ENCODE data around the gene GANC.
"Not testable (repeated sequence)": the region's sequence is repeated elsewhere in the genome, so short reads cannot be mapped to it uniquely, and the experiment has no call there.

GANC gene, protein sequence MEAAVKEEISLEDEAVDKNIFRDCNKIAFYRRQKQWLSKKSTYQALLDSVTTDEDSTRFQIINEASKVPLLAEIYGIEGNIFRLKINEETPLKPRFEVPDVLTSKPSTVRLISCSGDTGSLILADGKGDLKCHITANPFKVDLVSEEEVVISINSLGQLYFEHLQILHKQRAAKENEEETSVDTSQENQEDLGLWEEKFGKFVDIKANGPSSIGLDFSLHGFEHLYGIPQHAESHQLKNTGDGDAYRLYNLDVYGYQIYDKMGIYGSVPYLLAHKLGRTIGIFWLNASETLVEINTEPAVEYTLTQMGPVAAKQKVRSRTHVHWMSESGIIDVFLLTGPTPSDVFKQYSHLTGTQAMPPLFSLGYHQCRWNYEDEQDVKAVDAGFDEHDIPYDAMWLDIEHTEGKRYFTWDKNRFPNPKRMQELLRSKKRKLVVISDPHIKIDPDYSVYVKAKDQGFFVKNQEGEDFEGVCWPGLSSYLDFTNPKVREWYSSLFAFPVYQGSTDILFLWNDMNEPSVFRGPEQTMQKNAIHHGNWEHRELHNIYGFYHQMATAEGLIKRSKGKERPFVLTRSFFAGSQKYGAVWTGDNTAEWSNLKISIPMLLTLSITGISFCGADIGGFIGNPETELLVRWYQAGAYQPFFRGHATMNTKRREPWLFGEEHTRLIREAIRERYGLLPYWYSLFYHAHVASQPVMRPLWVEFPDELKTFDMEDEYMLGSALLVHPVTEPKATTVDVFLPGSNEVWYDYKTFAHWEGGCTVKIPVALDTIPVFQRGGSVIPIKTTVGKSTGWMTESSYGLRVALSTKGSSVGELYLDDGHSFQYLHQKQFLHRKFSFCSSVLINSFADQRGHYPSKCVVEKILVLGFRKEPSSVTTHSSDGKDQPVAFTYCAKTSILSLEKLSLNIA (N-terminal part only)

GRCh38 chr15:42272939-42273899, at the start of gene GANC, which contains the start of gene TMEM87A:
Gene GANC (plus strand): TSS chr15:42273201. CDS start chr15:42274482, 1,281 bp downstream.
Gene TMEM87A (minus strand): TSS chr15:42273433. CDS start chr15:42273398, 35 bp downstream.
- peak; percentile 91 to 95 (median 93) for DNase-seq (ENCODE audit: low read depth in 3 of 3)

DNA sequence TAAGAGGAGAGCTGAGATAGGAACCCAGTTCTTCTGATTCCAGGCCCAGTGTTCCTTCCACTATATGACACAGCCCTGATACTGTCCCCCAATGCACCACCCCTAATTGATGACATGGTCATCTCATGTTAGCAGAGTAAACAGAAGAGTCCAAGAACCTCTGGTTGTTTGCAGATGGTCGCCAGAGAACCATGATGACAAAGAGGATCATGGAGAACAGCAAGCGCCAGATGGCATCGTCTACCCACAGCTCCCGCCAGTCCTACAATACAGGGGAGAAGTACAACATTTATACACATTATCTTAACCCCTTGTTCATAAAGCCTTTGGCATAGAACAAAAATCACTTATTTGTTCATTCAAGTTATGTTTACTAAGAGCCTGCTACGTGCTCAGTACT, 46.4 kb upstream of the GANC start:
- no peak for DNase-seq (ENCODE audit: low read depth in 3 of 3)

DNA sequence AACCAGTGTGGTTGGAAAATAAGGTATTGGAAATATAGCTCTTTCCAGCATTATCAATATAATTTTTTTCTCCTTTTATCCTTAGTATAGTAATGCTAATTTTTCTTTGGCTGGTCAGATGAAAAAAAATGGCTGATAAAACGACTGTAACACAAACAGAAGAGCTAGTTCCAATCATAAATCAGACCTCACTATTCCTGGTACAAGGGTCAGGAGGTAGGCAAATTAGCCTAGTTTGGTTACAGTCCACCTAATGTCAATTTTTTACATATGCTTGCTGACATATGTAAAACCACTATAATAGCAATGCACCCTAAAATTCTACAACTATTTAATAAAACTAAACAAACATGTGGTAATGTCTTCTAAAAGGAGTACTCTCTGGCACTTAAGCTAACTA, 45.0 kb upstream of the GANC start:
- DNase-seq (ENCODE audit: low read depth in 3 of 3) = no peak

DNA sequence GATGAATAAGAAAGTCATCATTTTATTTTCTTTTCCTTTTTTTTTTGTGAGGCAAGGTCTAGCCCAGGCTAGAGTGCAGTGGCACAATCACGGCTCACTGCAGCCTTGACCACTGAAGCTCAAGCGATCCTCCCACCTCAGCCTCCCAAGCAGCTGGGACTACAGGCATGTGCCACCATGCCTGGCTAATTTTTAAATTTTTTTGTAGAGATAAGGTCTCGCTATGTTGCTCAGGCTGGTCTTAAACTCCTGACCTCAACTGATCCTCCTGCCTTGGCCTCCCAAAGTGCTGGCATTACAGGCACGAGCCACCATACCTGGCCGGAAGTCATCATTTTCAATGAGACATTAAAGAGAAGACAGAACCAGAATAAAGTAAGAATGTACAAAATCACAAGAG, 44.0 kb upstream of the GANC start:
- DNase-seq (ENCODE audit: low read depth in 3 of 3) = not testable (repeated sequence)

- no peak for DNase-seq (ENCODE audit: low read depth in 3 of 3)
These were observed 41.9 kb upstream of the GANC start for GRCh38 chr15:42231088-42231487.

DNA sequence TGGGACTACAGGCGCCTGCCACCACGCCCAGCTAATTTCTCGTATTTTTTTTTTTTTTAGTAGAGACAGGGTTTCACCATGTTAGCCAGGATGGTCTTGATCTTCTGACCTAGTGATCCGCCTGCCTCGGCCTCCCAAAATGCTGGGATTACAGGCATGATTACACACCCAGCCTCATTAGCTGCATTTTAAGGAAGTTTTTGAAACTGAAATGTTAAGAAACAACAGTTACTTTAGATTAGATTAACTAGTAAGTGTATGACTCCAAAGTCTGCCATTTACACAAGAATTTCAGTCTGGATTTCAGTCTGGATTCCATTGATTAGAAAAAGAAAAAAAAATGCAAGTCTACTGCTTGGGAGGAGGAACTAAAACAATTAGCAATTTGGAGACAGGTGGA, 40.4 kb upstream of the GANC start:
- DNase-seq (ENCODE audit: low read depth in 3 of 3) = no peak

DNA sequence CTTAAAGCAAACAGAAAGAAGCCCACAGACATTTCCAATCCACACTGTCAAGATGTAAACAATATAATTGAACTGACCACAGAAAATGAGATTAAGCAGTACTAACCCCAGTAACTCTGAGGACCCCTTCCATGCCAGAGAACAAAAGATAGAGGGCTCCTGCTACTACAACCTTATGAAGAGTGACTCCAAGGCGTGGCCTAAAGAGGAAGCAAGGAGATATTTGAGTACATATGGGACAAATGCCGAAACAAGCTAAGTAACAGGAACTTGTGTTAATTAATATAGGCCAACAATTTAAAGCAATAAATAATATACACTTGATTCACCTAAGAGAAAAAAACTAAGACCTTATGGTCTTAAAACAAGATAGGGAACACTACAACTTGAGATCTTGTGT, 39.9 kb upstream of the GANC start:
- DNase-seq (ENCODE audit: low read depth in 3 of 3) = no peak

- no peak for DNase-seq (ENCODE audit: low read depth in 3 of 3)
These were observed 33.3 kb upstream of the GANC start for GRCh38 chr15:42239528-42240182.

- DNase-seq (ENCODE audit: low read depth in 3 of 3) = no peak
These were observed 32.2 kb upstream of the GANC start for GRCh38 chr15:42240823-42241222.

- DNase-seq (ENCODE audit: low read depth in 3 of 3) = no peak
These were observed 19.7 kb upstream of the GANC start for GRCh38 chr15:42253300-42253699.

DNA sequence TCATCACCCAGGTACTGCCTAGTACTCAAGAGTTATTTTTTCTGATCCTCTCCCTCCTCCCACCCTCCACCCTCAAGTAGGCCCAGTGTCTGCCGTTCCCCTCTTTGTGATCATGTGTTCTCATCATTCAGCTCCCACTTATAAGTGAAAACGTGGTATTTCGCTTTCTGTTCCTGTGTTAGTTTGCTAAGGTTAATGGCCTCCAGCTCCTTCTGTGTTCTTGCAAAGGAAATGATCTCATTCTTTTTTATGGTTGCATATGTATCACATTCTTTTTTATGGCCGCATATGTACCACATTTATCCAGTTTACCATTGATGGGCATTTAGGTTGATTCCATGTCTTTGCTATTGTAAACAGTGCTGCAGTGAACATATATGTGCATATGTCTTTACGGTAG, 8.2 kb upstream of the GANC start:
- DNase-seq (ENCODE audit: low read depth in 3 of 3) = no peak

DNA sequence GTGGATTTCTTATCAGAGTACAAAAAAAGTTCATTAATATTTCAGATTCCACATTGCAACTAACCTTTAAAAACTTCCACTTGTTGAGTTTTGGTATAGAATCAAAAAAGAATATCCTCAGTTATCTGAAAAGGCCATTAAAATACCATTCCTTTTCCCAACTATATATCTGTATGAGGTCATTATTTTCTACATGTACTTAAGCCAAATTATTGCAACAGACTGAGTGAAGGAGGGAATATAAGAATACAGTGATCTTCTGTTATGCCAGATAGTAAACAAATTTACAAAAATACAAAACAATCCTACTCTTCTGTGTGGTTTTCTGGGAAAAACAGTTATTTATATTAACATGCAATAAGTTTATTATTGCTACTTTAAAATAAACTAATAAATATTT, 5.7 kb upstream of the GANC start:
- no peak for DNase-seq (ENCODE audit: low read depth in 3 of 3)

DNA sequence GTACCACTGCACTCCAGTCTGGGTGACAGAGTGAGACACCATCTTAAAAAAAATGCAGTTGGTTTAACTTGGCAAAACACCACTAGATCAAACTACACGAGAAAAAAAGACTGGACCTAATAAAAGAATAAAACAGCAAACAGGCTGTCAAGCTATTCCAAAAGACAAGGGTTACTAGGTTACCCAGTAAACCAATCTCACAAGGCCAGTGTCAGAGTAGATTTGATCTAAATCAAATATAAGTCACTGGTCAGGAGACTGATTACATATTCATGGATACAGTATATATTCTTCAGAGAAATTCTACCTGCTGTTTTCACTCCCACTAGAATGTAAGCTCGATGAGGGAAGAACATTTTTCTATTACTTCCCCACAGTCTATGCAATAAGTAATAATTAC, 2.5 kb upstream of the GANC start:
- DNase-seq (ENCODE audit: low read depth in 3 of 3) = no peak

DNA sequence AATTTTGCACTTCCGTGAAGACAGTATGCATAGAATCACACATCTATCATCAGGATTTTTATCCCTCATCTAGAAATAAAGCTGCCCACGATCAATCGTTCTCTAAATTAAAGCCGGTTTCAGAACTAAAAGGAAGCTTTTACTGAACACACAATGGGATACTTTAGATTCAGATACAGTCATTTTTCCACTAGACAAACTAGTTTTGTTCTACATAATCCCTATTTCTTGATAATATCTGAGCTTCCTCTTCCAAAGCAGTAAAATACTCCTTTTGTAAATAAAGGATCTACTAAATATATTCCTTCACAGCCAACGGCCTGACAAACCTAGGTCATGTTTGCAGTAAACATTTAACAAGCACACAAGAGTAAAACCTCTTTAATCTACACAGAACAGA, 2.0 kb upstream of the GANC start:
- no peak for DNase-seq (ENCODE audit: low read depth in 3 of 3)

GRCh38 chr15:42273900-42274701, 1.1 kb downstream of the GANC start:
- DNase-seq (ENCODE audit: low read depth in 3 of 3) = peak; percentile 21 to 50 (median 37)

DNA sequence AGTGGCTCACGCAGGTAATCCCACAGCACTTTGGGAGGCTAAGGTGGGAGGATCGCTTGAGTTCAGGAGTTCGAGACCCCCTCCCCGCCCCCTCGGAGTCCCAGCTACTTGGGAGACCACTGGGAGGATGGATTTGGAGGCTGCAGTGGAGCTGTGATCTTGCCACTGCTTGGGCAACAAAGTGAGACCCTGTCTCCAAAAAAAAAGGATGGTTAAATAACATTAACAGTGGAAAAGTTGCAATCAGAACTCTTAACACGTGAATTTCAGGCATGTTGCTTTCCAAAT, 1.6 kb downstream of the GANC start:
- DNase-seq (ENCODE audit: low read depth in 3 of 3) = no peak

- DNase-seq (ENCODE audit: low read depth in 3 of 3) = no peak
These were observed 2.9 kb downstream of the GANC start for GRCh38 chr15:42275780-42276391.

DNA sequence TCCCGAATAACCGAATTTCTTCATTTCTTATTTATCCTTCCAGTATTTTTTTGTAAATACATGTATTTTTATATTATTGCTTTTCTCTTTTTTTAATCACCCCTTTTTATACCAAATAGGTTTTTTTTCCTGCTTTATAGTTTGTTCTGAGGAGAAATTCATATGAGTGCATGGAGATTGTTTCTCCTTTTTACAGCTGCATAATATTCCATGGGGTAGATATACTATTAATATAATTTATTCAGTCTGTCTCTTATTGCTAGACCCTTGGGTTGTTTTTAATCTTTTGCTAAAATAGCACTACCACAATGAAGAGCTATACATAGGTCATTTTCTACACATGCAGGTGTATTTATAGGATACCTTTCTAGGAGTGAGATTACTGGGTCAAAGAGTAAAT, 3.8 kb downstream of the GANC start:
- no peak for DNase-seq (ENCODE audit: low read depth in 3 of 3)

GRCh38 chr15:42279234-42279723, 6.3 kb downstream of the GANC start:
- DNase-seq (ENCODE audit: low read depth in 3 of 3) = no peak

GRCh38 chr15:42282344-42282743, 9.3 kb downstream of the GANC start:
- DNase-seq (ENCODE audit: low read depth in 3 of 3) = no peak

Measured in stimulated activated CD4-positive, alpha-beta T cell treated with anti-CD3 and anti-CD28 coated beads, TNF-alpha, amount 100 ng/mL, for 48 hours (primary cell).